DMS 273 (cell line): ENCODE measurements around the gene CCL27.
A peak's percentile ranks its signal among the peaks of the same experiment; 100 is the strongest.

Source experiments
- DNase-seq: peaks from one replicate; lab custom pipeline; 2025; ENCODE audit not compliant: unreplicated experiment; lab: John Stamatoyannopoulos, UW

Gene CCL27, protein sequence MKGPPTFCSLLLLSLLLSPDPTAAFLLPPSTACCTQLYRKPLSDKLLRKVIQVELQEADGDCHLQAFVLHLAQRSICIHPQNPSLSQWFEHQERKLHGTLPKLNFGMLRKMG

DNA sequence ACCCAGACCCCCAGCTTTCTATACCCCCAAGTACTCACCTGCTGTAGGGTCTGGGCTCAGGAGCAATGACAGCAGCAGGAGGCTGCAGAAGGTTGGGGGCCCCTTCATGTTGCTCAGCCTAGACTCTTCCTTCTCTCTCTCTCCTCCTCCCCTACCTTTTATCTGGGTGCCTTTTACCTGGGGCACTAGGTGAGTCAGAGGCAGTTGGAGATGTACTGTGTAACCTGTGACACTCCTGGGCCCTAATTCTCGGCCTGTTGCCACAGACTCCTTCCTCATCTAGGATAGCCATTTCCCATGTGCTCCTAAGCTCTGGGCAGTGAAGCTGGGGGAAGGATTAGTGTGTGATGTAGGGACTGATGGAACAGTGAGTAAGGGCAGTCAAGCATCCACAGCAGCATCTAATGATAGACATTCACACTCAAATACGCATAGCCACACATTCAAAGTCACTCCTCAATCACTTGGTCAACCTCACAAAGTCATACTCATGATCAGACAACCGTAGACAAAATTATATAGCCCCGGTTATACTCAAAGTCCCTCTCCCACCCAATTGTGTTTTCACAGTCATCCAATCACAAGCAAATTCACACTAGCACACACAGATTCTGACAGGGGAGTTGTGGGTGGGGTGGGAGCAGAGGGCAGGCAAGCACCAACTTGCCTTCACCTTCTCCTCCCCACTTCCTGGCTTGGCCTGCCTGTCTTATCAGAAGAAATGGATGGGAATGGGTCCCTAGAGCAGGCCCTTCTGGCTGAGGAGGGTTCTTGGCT, at the start of gene CCL27:
Gene CCL27, minus strand, starts transcription at position 132 of the 777 bp plus-strand sequence. Its CDS starts 24 bp downstream, at position 108.
- DNase-seq, result no peak

DNA sequence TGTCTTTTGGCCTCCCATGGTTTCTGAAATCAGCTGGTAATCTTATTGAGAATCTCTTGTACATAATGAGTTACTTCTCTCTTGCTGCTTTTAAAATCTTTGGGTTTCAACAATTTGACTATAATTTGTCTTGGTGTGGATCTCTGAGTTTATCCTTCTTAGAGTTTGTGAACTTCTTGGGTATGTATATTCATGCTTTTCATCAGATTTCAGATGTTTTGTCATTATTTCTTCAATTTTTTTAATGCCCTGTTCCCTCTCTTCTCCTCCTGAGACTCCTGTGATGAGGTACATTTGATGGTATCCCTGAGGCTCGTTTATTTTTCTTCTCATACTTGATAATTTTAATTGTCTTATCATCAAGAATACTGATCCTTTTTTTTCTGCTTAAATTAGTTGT, 49.7 kb upstream of the CCL27 start:
- no peak for DNase-seq

DNA sequence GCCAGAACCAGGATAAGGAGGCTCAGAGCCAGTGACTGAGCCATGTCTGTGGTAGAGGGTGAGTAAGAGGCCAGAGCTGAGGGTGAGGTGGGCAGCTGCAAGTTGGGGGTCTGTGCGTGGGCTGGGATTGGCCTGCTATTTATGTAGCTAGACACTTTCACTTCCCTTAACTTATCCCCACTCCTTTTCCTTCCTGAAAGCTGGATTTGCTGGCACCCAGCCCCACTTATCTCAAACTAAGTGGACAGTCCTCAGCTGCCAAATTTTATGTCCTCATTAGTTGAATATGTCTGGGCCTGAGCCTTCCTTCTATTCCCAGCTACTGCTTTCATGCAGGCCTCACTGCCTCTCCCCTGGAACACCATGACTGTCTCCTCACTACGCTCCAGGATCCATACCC, 47.6 kb upstream of the CCL27 start, which contains the start of gene CCL21:
Gene CCL21, minus strand, starts transcription at position 114 of the 400 bp plus-strand sequence. Its CDS starts 70 bp downstream, at position 44.
- DNase-seq, result peak; percentile 8

DNA sequence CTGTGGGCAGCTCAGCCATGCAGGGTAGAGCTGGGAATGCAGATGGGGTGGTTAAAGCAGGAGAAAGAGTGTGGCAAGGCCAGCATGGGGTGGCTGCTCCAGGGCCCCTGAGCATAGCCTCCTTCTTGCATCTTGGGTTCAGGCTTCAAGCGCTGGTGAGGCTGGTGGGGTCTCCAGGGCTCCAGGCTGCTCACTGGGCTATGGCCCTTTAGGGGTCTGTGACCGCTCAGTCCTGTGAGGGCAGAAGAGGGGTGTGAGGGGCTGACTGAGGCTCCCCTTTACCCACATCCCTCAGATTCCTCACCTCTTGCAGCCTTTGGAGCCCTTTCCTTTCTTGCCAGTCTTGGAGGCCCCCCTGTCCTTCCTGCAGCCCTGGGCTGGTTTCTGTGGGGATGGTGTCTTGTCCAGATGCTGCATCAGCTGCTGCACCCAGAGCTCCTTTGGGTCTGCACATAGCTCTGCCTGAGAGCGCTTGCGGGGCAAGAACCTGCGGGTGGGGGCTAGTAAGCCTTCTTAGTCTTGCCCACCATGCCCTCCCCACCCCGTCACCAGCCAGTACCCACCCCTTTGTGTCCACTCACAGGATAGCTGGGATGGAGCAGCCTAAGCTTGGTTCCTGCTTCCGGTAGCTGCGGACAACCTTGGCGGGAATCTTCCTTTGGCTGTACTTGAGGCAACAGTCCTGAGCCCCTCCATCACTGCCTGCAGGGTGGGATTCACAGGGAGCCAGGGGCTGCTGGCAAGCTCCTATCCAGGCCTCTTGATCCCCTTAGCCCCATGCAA, 46.9 kb upstream of the CCL27 start:
- DNase-seq, result no peak

DNA sequence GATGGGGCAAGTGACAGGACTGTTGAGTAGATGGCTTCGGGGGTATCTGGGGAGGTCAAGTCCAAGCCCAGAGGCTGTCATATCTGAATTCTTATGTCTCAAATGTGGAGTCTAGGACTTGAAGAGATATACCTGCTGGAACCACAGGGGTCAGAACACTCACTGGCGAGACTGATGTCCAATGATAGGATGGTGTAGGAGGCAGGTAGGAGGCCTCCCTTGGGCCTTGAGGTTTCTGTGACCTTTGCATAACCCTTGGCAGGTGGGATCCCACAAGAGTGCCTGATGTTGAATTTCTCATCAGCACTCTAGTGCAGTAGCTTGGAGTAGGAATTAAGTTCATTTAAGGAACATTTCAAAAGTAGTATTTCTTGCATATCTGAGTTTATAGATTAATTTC, 44.7 kb upstream of the CCL27 start:
- DNase-seq, result no peak

DNA sequence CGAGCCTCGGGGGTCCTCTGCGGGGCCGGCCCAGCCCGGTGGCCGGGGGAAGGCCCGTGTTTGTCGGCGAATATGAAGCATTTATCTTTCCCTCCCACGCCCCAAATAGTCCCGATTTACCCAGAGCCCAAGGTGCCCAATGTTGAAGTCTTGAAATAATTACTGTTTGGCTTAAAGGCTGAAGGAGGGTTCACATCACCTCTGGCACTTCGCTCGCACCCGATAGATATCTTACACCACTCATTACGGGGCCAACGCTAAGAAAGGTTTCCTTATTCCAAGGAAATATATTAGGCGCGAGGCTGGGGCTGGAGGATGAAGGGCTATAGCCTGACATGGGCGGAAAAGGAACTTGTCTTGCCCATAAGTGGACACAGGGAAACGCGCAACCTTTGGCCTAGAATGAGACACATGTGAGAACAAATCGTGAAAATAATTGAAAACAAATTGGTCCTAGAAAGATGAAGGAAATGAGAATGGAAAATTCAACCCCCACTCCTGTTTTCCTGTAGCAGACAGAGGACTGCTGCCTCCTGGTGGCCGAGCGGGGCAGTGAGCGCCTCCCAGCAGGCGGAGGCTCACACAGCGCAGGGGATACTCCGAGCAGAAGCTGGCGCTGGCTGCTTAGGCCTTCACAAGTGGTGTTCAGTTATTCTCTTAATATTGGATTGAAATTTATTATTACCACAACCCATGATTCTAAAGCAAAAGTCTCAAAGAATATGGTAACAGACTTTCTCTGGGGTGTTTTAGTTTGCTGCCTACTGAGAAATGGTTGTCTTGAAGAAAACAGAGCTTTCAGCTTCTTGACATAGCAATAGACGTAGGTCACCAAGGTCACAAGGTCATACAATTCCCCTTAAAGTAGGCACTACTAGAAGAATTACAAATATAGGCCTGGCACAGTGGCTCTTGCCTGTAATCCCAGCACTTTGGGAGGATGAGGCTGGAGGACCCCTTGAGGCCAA, 39.6 kb upstream of the CCL27 start:
- DNase-seq, result peak; percentile 86

DNA sequence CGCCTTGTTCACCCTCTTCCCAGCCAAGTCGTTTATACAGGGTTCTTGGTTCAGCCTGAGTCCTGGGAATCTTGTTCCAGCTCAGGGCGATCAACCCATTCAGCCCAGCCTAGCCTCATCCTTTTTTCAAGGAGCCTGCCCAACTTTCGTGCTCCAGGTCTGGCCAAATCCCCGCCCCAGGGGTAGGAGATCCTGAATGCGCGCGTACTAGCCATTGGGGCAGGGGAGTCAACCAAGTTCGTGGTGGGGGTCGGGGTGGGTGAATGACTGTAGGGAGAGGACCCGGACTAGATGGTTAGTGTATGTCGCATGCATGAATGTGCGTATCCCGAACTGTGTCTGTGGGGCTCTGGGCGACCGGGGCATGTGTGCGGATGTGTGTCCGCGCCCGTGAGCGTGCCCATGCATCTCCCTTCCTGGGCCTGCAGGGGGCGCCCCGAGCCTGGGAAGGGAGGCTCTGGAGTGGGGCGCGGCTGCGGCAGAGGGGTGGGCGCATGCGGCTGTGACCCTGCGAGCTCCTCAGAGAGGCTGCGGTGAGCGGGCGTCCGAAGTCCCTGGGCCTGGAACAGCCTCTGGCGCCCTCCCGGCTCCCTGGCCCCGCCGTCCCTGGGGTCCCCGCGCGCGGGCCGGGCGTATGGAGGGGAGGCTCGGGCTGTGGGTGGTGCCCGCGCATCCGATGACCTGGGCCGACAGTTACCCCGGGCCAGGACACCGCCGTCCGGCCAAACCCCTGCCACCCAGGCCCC, 38.7 kb upstream of the CCL27 start:
- peak; percentile 89 for DNase-seq

DNA sequence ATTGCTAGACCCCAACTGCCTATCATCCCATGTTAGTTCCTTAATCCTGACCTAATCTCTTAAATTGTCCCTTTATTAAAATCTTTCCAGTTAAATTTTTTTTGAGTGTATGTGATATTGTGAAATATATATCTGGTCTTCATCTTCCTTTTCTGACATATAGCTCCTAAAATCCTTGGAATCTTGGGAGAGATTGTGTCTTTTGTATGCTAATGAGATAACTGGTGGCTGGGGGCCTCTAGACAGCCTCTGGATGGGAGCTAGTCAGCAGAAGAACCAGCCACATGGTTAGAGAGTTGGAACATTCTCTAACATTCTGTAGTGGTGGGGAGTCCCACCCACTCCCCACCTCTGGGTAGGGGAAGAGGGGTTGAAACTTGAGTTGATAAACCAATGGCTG, 32.4 kb upstream of the CCL27 start:
- DNase-seq, result no peak

DNA sequence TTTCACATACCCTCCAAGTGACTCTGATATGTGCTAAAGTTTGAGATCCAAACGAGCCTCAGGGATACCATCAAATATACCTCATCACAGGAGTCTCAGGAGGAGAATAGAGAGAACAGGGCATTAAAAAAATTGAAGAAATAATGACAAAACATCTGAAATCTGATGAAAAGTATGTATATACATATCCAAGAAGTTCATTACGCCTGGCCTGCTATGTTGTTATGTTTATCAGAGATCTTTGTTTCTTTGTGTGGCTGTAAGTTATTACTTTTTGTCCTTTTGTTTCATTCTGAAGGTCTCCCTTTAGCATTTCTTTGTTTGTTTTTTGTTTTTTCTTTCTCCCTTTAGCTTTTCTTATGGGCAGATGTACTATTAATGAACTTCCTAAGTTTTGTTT, 31.1 kb upstream of the CCL27 start:
- no peak for DNase-seq

DNA sequence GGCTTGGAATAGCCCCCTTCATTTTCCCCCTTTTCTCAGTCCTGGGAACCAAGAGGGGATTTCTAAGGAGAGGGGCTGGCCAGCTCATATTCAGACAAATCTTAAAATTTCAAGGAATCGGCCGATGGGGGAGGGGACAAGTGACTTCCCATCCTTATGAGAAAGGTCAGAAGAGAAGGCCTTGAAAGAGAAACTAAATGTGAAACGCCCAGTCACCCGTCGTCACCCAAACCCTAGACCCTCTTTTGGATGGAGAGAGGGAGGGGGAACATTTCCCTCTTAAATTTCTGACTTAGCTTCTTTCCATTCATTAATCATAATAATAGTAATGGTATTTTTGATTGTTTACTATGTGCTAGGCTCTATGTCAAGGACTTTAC, 29.5 kb upstream of the CCL27 start:
- DNase-seq, result no peak

DNA sequence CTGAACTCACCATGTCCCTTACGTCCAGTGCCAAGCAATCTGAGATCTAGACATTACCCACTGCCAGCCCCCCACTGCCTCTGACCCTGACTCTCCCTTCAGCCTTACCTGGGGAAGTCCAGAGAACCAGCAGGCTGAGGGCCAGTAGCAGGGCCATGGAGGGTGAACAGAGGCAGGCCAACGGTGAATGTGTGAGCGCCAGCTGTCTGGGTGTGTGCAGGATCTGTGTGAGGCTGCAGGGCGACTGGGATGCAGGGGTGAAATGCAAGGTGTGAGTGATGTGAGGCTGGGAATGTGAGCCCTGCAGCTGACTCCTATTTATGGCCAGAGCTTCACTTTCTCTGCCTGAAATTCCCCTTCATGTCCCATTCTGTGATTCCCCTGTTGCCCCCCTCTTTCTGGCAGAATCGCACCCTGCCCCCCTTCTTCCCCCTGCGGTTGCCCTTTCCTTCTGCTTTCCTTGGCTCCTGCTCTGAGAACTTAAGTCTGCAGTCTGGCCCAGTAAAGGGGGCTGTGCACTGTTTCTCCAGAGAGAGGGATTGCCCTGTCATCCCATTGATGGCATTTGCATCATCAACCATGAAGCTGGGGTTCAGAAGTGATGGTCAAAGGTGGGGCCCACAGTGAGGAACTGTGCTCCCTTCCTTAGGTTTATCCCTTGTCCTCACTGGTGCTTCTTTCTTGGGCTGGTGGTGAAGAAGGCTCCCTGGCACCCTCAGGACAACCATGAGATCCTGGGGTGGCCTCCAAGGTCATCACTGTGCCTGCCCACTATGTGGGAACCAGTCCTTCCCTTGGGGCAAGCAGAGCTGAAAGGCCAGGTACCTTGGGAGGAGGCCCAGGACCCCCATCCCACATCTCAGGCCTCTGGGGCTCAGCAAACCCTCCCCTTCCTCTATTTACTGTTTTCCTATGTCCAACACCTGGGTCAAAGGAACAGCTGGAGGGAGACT, 28.8 kb upstream of the CCL27 start, which contains the start of gene CCL19:
Gene CCL19, minus strand, starts transcription at position 294 of the 953 bp plus-strand sequence. Its CDS starts 137 bp downstream, at position 157.
- no peak for DNase-seq

DNA sequence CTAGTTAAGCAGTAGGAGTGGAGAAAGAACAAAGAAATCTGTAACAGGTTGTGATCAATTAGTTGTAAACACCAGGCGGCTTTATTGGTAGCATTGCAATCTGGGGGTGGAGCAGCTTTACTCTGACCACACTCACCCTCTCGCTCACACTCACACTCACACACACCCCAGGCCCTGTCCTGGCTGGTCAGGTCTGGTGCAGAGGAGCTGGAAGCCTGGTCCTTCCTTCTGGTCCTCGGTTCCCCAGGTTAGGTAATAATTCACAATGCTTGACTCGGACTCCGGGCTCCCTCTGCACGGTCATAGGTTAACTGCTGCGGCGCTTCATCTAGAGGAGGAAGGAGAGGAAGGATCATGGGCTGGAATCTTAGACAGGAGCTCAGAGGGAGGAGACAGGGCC, 27.1 kb upstream of the CCL27 start:
- DNase-seq, result no peak

DNA sequence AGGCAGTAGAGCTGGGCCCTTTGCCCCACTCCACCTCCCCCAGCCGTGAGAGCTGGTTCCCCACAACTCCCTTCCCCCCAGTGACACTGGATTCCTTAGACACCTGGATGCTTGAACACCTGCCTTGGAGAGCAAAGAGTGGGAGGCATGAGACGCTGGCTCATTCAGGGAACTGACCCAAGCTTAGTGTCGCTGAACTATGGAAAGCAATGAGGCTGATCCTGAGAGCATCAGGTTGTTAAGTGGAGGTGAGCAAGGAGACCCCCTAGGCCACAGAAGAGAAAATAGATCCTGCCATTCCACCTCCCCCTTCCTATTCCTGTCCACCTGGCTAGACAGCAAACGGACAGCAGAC, 26.6 kb upstream of the CCL27 start:
- no peak for DNase-seq

DNA sequence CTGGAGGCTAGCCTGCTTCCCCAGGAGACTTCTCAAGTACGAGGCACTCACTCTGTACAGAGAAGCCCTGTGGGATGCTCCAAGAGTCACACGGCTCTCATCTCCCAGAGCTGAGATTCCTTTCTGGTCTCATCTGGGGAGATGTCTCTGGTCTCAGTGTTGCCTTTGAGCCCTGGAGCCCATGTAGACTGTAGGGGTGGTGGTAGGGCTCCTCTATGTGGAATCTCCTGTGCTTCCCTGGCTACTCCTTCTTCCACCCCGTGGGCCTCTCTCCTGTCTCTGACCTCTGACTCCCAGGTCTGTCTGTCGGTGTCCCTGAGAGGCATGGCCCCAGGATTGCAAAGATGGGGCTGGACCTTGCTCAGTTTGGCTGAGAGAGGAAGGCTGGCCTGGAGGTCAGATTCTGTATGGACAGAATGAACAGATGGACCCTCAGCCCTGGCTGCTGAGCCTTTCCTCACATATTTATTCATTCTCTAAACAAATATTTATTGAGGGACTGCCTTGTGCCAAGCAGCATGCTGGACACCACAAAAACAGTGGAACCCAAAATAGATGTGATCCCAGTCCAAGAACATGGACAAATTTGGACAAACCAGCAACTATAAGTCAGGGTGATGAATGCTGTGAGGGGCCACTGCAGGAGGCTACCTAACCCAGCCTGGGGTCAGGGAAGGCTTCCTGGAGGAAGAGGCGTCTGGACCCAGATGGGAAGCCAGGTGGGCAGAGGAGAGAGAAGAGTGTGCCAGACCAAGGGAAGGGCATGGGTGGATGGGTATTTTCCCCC, 26.1 kb upstream of the CCL27 start:
- DNase-seq, result no peak

DNA sequence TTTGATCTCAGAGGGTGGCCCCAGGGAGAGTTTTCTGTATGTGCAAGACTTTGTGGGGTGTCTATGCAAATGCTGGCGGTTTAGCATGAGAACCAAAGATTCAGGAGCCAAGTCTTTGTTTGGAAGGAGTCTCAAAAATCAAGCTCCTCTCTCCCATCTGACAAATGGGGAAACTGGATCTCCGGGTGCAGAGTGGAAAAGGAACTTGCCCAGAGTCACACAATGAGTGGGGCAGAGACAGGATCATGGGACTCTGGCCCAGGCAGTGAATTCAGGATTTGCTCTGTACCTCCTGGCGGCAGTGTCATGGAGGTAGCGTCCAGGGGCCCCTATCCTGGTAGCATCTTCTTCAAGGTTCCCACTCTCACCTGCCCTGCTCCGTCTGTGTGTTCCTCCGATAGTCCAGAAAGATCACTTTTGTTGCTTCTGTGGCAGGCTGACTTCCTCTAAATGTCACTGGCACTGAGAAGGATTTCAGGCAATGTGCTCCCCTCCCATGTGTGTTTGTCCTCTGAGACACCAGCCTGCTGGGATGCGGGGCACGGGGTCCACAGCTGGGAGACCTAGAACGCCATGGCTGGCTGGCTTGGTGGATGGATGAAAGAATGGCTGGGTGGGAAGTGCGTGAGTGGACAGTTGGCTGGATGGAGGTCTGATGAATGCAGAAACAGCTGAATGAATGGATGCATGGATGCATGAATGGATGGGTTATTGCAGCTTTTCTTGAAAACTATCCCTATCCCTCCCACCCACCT, 25.0 kb upstream of the CCL27 start:
- no peak for DNase-seq

DNA sequence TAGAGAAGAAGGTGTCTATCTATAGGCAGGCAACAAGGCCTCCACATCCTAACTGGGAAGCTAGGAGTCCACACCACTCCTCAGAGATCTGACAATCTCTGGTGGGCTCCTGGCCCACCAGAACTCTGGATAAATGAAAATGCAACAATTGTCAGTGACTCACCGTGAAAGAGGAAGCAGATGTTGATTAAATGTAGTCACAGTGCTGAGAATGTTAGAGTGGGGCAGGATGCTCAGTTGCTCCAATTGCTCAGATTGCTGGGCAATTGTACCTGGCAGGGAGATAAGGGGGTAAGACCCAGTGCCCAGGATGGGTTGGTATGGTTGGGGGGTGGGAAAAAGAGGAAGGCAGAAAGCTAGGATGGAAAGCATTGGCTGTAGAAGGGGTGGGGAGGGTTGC, 24.3 kb upstream of the CCL27 start:
- no peak for DNase-seq

DNA sequence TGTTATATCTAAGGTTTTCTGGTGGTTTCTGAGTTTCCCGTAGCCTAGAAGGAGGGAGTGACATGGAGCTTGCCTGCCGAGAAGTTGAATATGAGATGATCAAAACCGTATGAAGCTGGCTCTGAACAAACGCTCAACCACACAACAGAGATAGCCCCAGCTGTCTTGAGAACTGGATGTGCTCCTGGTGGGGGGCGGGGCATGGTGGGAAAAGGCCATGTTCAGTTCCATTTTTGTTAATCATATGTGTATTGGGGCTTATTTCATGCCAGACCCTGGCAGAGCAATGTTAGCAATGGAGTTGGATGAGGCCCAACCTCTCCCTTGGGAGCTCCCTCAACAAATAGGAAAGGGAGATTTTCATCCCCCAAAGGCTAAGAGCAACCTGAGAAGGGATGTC, 23.8 kb upstream of the CCL27 start:
- no peak for DNase-seq

DNA sequence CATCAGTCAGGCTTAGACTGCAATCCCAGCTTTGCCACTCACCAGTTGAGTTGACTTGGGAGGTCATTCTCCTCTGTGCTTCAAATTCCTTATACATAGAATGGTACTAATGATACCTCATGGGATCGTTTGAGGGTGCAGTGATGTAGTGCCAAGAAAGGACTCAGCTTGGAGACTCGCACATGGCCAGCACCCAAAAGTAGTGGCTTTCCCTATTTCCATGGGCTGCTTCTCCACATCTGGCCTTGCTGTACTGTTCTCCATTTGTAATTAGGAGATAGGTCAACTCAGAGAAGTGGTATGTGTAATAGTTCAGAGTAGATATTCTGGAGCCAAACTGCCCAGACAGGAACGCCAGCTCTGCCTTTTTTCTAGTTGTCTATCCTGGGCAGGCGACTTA, 23.1 kb upstream of the CCL27 start:
- DNase-seq, result no peak
